GM21381 (cell line): ENCODE results near the gene ARMH3.

Experiments
- ATAC-seq: cut with Tn5 transposase; IDR thresholded peaks from one replicate; pipeline ENCODE4 v1.9.1; 2021; ENCODE audit warnings: mild to moderate bottlenecking, moderate library complexity; ENCODE audit not compliant: unreplicated experiment

The ARMH3 gene

GRCh38 chr10:101838416-101838970 lies 217.5 kb downstream of the ARMH3 start:
- ATAC-seq: no peak

GRCh38 chr10:101837748-101838147 lies 218.2 kb downstream of the ARMH3 start:
- ATAC-seq: no peak

- no peak for ATAC-seq
Measured at GRCh38 chr10:101835362-101835761, 220.6 kb downstream of the ARMH3 start.

GRCh38 chr10:101834341-101834740 lies 221.6 kb downstream of the ARMH3 start:
- ATAC-seq: no peak

GRCh38 chr10:101833466-101833865 lies 222.5 kb downstream of the ARMH3 start:
- no peak for ATAC-seq

GRCh38 chr10:101832325-101832771 lies 223.6 kb downstream of the ARMH3 start:
- no peak for ATAC-seq

GRCh38 chr10:101831169-101831811 lies 224.7 kb downstream of the ARMH3 start:
- ATAC-seq: no peak

- peak; percentile 61 for ATAC-seq
Measured at GRCh38 chr10:101830322-101831168, 225.4 kb downstream of the ARMH3 start.

GRCh38 chr10:101829561-101830315 lies 226.2 kb downstream of the ARMH3 start:
- no peak for ATAC-seq

- no peak for ATAC-seq
Measured at GRCh38 chr10:101828766-101829551, 227.0 kb downstream of the ARMH3 start.

GRCh38 chr10:101827919-101828600 lies 227.9 kb downstream of the ARMH3 start:
- ATAC-seq: no peak

GRCh38 chr10:101826852-101827434 lies 229.0 kb downstream of the ARMH3 start:
- no peak for ATAC-seq

GRCh38 chr10:101824736-101825135 lies 231.2 kb downstream of the ARMH3 start:
- no peak for ATAC-seq

GRCh38 chr10:101818872-101819633 lies 236.9 kb downstream of the ARMH3 start:
- peak; percentile 15 for ATAC-seq

- peak; percentile 89 for ATAC-seq
Measured at GRCh38 chr10:101818119-101818871, 237.7 kb downstream of the ARMH3 start, which contains the start of gene OGA. Gene OGA (minus strand): TSS chr10:101818444. CDS start chr10:101818022, 422 bp downstream.

GRCh38 chr10:101817337-101818118 lies 238.4 kb downstream of the ARMH3 start:
- peak; percentile 4 for ATAC-seq

- ATAC-seq: no peak
Measured at GRCh38 chr10:101816913-101817336, 239.0 kb downstream of the ARMH3 start.
